Upper lobe of left lung (tissue), 6 donors: Measurements from ENCODE around the gene TOP2A. TPM values are rescaled to one million over a fixed set of nuclear protein-coding genes. Genes with fewer than 3 reads are reported as not detected.
A peak's percentile ranks its signal among the peaks of the same experiment; 100 is the strongest.
"Not testable (repeated sequence)": the region's sequence is repeated elsewhere in the genome, so short reads cannot be mapped to it uniquely, and the experiment has no call there.

ENCODE experiments used
- ATAC-seq, 2 donors: fragments of 200-7000 bp; cut with Tn5 transposase; one replicate each; pipeline ENCODE4 v1.9.1; 2022; ENCODE audit warnings: mild to moderate bottlenecking in 2 of 2, moderate library complexity in 2 of 2; ENCODE audit not compliant: low FRiP score in 2 of 2
- DNase-seq, 2 donors: peaks; one replicate each; pipeline ENCODE4 v3.0.0-alpha.2; 2019 to 2020
- H3K27ac ChIP-seq, 4 donors: fragments of 200-600 bp; sonication (generic); one replicate each; pipeline ENCODE4 v1.5.1; 2016 to 2019
- H3K27me3 ChIP-seq, 4 donors: fragments of 200-600 bp; sonication (generic); one replicate each; pipeline ENCODE4 v1.5.1; 2017 to 2019
- H3K36me3 ChIP-seq, 4 donors: fragments of 200-600 bp; sonication (generic); one replicate each; pipeline ENCODE4 v1.5.1; 2016 to 2019
- H3K4me1 ChIP-seq, 4 donors: fragments of 200-600 bp; sonication (generic); one replicate each; pipeline ENCODE4 v1.5.1; 2018 to 2019
- H3K4me3 ChIP-seq, 4 donors: fragments of 200-600 bp; sonication (generic); one replicate each; pipeline ENCODE4 v1.5.1; 2017 to 2019; ENCODE audit warnings: mild to moderate bottlenecking in 2 of 4, moderate library complexity in 1 of 4
- H3K9me3 ChIP-seq, 4 donors: fragments of 200-600 bp; sonication (generic); one replicate each; pipeline ENCODE4 v1.5.1; 2018 to 2019
- CTCF ChIP-seq, 6 experiments: fragments of 450-650 bp in 4 of 6; fragments of 200-600 bp in 2 of 6; sonication (generic) in 2 of 6; IDR thresholded peaks; one replicate each; pipeline ENCODE4 v1.5.1; 2016 to 2019; ENCODE audit warnings: antibody characterized with exemption in 6 of 6
- EP300 ChIP-seq, 4 donors: sonication (generic); formaldehyde crosslinking; IDR thresholded peaks; one replicate each; pipeline ENCODE4 v1.5.1; 2017; ENCODE audit warnings: antibody characterized with exemption in 4 of 4, control low read depth in 2 of 4
- POLR2A ChIP-seq, 4 donors: fragments of 450-650 bp; IDR thresholded peaks; one replicate each; pipeline ENCODE4 v1.5.1; 2016 to 2017; ENCODE audit warnings: antibody characterized with exemption in 4 of 4, mild to moderate bottlenecking in 2 of 4
- POLR2AphosphoS5 ChIP-seq, 2 donors: sonication (generic); formaldehyde crosslinking; IDR thresholded peaks; one replicate each; pipeline ENCODE4 v1.5.1; 2017; ENCODE audit warnings: antibody characterized with exemption in 2 of 2
- WGBS, 2 donors: methylation state at CpG; one replicate each; pipeline ENCODE4 v1.1.5; 2017 to 2018; 5-methylcytosine and 5-hydroxymethylcytosine counted together
- total RNA-seq, 6 donors: library from RNA; depleted of rRNA in 4 of 6; stranded (reverse); fragments of >200 nt in 4 of 6; gene quantifications; one replicate each; pipeline versions ENCODE4 v1.1.0 to v1.2.1, GENCODE V29; 2016 to 2021
- donor health status: DM: no; HTN: no; CAD: no; lungs with moderate emphysema.
- donor health status: DM: no; HTN: yes; CAD: no; lungs with severe emphysema.

The TOP2A gene
- total RNA-seq, 6 donors from 2014 or later: under 0.01 to 14.5 (median 6.2) TPM

GRCh38 chr17:40378966-40379365, 38.7 kb downstream of the TOP2A start:
- WGBS, 2 donors: 90 to 96% methylated on average over 7 of the region's 7 CpGs
- Histone ChIP-seq H3K36me3 (no peaks in the 10 kb centered on the region), H3K9me3 (no peaks in the 10 kb centered on the region), H3K27me3 (no peaks in the 10 kb centered on the region), H3K27ac (no peak overlapping the region), H3K4me3 (no peak overlapping the region), H3K4me1 (no peaks in the 10 kb centered on the region)
- no peak for DNase-seq
- TF ChIP-seq POLR2AphosphoS5 (IDR thresholded peaks at IDR 0.05) (no peak), POLR2A (IDR thresholded peaks at IDR 0.05) (no peak), EP300 (IDR thresholded peaks at IDR 0.05) (no peak), CTCF (IDR thresholded peaks at IDR 0.05) (no peak)
- ATAC-seq: no peak

GRCh38 chr17:40377832-40378231, 39.9 kb downstream of the TOP2A start:
- ATAC-seq (no peak), DNase-seq (no peak)
- no peaks in the 10 kb centered on the region for H3K4me1 ChIP-seq
- no peaks in the 10 kb centered on the region for H3K27me3 ChIP-seq
- no peaks in the 10 kb centered on the region for H3K36me3 ChIP-seq
- 88 to 93% methylated on average over 13 of the region's 13 CpGs for WGBS, 2 donors
- no peaks in the 10 kb centered on the region for H3K9me3 ChIP-seq
- no peak overlapping the region for H3K4me3 ChIP-seq
- no peak overlapping the region for H3K27ac ChIP-seq
- TF ChIP-seq POLR2A (IDR thresholded peaks at IDR 0.05) (no peak), CTCF (IDR thresholded peaks at IDR 0.05) (no peak), POLR2AphosphoS5 (IDR thresholded peaks at IDR 0.05) (no peak), EP300 (IDR thresholded peaks at IDR 0.05) (no peak)

- ATAC-seq, H3K27ac ChIP-seq, H3K36me3 ChIP-seq, H3K4me1 ChIP-seq, DNase-seq, H3K4me3 ChIP-seq, H3K9me3 ChIP-seq, H3K27me3 ChIP-seq: not testable (repeated sequence)
- WGBS, 2 donors: 79 to 85% methylated on average over 6 of the region's 6 CpGs
These were observed 41.2 kb downstream of the TOP2A start for GRCh38 chr17:40376541-40376940.

DNA sequence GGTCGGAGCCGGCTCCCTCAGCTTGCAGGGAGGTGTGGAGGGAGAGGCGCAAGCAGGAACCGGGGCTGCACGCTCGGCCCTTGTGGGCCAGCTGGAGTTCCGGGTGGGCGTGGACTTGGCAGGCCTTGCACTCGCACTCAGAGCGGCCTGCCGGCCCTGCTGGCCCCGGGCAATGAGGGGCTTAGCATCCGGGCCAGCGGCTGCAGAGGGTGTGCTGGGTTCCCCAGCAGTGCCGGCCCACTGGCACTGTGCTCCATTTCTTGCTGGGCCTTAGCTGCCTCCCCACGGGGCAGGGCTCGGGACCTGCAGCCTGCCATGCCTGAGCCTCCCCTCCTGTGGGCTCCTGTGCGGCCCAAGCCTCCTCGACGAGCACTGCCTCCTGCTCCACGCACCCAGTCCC, 41.9 kb downstream of the TOP2A start:
- not testable (repeated sequence) for H3K4me1 ChIP-seq, ATAC-seq, H3K4me3 ChIP-seq, H3K27ac ChIP-seq, H3K9me3 ChIP-seq, H3K27me3 ChIP-seq, H3K36me3 ChIP-seq
- WGBS, 2 donors: 85 to 95% methylated on average over 6 to 11 of the region's 21 CpGs
- DNase-seq: peak in 1 of 2 donors; percentile 72

GRCh38 chr17:40374821-40375498, 42.7 kb downstream of the TOP2A start:
- no peaks in the 10 kb centered on the region for H3K36me3 ChIP-seq
- no peak overlapping the region for H3K27ac ChIP-seq
- no peak for ATAC-seq
- 87 to 92% methylated on average over 14 of the region's 14 CpGs for WGBS, 2 donors
- no peak for DNase-seq
- H3K27me3 ChIP-seq: no peaks in the 10 kb centered on the region
- no peaks in the 10 kb centered on the region for H3K4me1 ChIP-seq
- H3K9me3 ChIP-seq: no peaks in the 10 kb centered on the region
- no peak overlapping the region for H3K4me3 ChIP-seq
- TF ChIP-seq CTCF (IDR thresholded peaks at IDR 0.05): no peak
- TF ChIP-seq EP300 (IDR thresholded peaks at IDR 0.05): no peak
- no peak for TF ChIP-seq POLR2A (IDR thresholded peaks at IDR 0.05)
- TF ChIP-seq POLR2AphosphoS5 (IDR thresholded peaks at IDR 0.05): no peak

DNA sequence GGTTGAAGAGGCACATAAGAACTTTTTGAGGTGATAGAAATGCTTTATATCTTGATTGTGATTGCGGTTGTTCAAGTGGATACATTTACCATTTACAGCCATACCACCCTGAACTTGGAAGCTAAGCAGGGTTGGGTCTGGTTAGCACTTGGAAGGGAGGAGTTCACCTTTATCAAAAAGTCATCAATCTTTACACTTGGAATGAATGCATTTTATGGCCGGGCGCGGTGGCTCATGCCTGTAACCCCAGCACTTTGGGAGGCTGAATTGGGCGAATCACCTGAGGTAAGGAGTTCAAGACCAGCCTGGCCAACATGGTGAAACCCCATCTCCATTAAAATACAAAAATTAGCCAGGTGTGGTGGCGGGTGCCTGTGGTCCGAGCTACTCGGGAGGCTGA, 43.7 kb downstream of the TOP2A start:
- no peak overlapping the region for H3K4me3 ChIP-seq
- DNase-seq: no peak
- TF ChIP-seq CTCF (IDR thresholded peaks at IDR 0.05): no peak
- no peak for TF ChIP-seq POLR2AphosphoS5 (IDR thresholded peaks at IDR 0.05)
- no peak for TF ChIP-seq EP300 (IDR thresholded peaks at IDR 0.05)
- TF ChIP-seq POLR2A (IDR thresholded peaks at IDR 0.05): no peak
- no peaks in the 10 kb centered on the region for H3K27me3 ChIP-seq
- H3K9me3 ChIP-seq: no peaks in the 10 kb centered on the region
- no peaks in the 10 kb centered on the region for H3K36me3 ChIP-seq
- H3K27ac ChIP-seq: no peak overlapping the region
- H3K4me1 ChIP-seq: no peaks in the 10 kb centered on the region
- 85 to 94% methylated on average over 8 of the region's 8 CpGs for WGBS, 2 donors
- ATAC-seq: no peak
